Measurements from ENCODE around the gene RHD.
"Not testable (repeated sequence)": the region's sequence is repeated elsewhere in the genome, so short reads cannot be mapped to it uniquely, and the experiment has no call there.

Gene RHD

GRCh38 chr1:25272238-25272637, at the start of gene RHD:
RHD (plus strand) TSS chr1:25272509; CDS start chr1:25272548, 39 bp downstream.
- DNase-seq: not testable (repeated sequence)

DNA sequence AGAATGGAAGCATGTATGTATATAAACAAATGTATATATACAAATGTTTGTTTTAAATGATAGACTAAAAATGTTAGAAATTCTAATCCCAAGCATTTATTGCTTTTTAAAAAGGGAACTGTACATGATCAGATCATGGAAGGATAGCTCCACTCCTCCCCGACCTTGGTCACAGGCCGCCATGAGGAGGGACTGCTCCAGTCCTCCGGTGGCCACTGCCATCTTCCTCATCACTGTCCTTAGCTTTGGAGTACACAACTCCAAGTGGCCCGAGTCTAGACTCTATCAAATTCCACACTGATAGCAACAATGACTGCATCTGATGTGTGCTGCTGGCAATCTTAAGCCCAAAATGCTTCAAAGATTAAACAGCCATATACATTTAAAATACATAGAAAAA, 49.7 kb upstream of the RHD start:
- no peak for DNase-seq

DNA sequence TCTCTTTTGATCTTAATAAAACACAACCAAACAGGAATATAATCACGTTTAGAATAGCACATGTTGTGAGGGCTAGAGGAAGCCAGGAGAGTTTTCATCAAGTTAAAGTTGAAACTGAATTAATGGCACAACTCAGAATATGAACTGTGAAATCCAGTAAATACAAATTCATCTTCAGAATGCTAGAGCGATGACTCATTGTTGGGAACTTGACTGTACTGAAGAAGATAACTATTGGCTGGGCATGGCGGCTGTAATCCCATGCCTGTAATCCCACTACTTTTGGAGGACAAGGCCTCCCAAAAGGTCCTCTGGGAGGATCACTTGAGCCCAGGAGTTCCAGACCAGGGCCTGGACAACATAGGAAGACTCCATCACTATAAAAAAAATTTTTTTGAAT, 48.8 kb upstream of the RHD start:
- DNase-seq: no peak

DNA sequence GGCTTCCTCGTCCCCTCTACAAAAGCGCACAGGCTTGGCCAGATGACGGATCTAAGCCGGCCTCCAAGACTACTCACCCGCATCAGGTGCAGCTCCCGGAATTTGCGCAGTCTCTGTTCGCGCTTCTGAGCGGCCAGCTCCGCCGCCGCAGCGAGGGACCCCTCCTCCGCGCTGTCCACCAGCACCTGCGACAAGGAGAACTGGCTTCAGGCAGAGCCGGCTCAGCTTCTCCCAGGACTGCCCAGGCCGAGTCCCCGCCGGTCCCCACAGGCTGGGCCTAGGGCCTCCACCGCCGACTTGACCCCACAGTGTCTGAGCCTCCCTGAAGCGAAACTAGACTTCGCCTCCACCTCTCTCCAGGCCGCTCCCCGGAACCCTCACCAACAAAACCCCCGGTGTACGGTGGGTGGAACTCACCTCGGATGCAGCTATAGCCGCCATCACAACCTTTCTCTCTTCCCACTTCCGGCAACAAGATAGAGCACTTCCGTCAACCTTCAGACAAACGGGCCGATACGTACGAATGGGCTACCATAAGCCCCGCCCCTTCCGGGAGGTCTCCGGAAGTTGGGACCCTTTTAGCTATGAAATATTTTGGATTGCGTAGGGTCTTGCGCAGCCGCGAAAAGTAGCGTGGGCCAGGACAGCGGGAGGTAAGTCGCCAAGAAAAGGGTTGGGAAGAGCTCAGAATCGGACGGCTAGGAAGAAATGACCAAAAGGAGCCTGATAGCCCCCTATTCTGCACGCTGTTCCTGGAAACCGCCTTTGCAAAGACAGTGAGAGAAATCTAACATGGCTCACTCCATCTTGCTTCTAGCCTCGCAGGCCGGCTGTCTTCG, 40.1 kb upstream of the RHD start, which contains the start of gene SYF2:
Gene SYF2 (minus strand): TSS at position 476 of the 839 bp plus-strand sequence. CDS start 35 bp downstream, at position 441.
- DNase-seq: peak; percentile 93

GRCh38 chr1:25232866-25233784, 39.2 kb upstream of the RHD start:
- DNase-seq: peak; percentile 93

GRCh38 chr1:25235411-25235810, 36.9 kb upstream of the RHD start:
- not testable (repeated sequence) for DNase-seq

GRCh38 chr1:25236261-25236660, 36.0 kb upstream of the RHD start:
- not testable (repeated sequence) for DNase-seq

DNA sequence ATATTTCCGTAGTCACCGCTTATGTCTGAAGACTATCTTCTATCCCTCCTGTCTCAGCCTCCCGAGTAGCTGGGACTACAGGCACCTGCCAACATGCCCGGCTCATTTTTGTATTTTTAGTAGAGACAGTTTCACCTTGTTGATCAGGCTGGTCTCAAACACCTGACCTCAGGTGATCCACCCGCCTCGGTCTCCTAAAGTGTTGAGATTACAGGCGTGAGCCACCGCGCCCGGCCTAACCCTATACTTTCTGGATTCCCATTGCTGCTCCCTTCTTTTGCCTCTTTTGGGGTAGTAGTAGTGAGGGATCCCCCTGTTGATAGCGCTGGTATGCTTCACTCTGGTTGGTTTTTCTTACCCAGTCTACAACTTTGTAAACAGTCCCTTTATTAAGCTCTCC, 34.3 kb upstream of the RHD start:
- no peak for DNase-seq

- peak; percentile 93 for DNase-seq
Measured at GRCh38 chr1:25239681-25240541, 32.4 kb upstream of the RHD start.

DNA sequence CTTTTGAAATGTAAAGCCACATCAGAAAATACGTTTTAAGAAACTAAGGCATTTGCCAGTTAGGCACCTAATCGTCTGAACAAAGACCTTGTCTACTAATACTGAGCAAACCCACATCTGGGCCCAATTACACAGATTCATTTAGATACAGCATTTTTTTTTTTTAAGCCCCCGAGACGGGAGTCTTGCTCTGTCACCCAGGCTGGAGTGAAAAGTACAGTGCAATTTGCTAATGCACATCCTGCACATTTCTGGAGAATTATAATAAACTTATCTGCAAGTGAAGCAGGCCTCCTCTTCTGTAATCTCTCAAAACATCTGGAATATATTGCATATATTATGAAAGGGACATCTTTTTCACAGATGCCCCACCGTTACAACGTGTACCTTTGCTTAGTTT, 28.4 kb upstream of the RHD start:
- no peak for DNase-seq

DNA sequence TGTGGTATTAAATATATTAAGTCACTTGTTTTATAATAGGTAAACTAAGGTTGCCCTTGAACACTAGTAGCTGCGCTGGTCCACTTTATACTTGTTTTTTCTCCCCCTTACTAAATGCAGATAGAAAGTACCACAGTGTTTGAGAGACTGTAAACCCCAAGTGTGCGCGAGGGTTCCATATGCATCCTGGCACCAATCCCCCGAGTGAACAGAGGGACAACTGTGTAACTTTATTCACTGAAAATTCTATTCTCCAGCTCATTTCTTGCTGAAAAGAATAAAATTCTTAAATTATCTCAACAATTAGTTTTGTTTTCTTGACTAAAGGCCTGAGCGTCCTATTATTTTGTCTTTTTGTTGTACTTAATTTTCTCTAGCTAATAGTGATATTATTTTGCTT, 26.9 kb upstream of the RHD start:
- no peak for DNase-seq

GRCh38 chr1:25245809-25246599, 26.3 kb upstream of the RHD start:
- peak; percentile 13 for DNase-seq

DNA sequence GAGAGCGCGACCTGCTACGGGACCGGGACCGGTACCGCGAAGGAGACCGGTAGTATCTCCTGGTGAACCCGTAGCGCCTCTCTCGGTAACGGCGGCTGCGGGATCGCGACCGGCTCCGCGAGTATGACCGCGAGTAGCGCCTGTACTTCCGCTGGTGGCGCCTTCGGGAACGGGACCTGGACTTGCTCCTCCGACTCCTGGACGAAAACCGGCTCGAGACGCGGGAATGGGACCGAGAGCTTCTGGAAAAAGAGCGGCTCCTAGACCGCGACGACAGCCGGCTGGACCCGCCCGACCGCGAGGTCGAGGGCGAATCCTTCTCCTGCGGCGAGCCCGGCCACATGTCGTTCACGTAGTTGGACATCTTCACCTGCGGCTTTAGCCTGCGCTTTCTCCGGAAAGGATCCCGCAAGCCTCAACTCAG, 25.7 kb upstream of the RHD start:
- no peak for DNase-seq

DNA sequence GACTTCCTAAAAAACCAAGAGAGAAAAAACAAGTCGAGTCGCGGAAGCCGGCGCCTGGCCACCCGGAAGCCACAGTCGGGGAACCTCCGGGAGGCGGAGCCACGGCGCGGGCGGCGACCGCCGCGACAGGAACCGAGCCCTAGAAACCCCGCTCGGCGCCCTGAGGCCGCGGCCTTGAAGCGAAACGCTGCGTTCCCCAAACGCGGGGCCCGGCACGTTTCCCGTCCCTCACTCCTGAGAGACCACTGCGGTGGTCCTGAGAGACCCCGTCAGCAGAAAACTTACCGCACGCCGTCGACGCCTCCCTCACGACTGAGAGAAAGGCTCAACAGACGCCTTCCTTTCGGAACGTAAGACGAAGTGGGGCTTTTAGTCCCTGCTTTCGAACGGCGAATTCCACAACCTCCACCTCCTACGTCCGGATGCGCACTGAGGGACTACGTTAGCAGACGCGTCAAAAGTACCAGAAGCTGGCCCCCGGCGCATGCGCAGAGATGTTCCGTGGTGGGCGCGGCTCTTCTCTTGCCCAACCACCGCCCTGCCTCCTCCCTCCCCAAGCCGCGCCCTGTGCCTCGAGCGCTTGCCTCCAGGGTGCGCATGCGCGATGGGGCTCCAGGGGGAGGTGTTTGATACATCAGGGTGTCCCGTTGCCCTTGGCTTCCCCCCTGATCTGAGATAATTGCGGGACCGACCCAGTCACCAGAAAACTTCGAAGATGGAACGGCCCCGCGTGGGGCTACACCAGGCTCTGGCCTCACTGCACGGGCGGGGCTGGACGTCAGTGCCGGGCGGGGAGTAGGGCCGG, 25.1 kb upstream of the RHD start, which contains the start of gene RSRP1:
Gene RSRP1 (minus strand): TSS at position 431 of the 805 bp plus-strand sequence. CDS start 491 bp downstream, outside the sequence.
- peak; percentile 96 for DNase-seq

- DNase-seq: no peak
Measured at GRCh38 chr1:25247829-25248754, 24.2 kb upstream of the RHD start.

GRCh38 chr1:25253911-25254310, 18.4 kb upstream of the RHD start:
- no peak for DNase-seq

DNA sequence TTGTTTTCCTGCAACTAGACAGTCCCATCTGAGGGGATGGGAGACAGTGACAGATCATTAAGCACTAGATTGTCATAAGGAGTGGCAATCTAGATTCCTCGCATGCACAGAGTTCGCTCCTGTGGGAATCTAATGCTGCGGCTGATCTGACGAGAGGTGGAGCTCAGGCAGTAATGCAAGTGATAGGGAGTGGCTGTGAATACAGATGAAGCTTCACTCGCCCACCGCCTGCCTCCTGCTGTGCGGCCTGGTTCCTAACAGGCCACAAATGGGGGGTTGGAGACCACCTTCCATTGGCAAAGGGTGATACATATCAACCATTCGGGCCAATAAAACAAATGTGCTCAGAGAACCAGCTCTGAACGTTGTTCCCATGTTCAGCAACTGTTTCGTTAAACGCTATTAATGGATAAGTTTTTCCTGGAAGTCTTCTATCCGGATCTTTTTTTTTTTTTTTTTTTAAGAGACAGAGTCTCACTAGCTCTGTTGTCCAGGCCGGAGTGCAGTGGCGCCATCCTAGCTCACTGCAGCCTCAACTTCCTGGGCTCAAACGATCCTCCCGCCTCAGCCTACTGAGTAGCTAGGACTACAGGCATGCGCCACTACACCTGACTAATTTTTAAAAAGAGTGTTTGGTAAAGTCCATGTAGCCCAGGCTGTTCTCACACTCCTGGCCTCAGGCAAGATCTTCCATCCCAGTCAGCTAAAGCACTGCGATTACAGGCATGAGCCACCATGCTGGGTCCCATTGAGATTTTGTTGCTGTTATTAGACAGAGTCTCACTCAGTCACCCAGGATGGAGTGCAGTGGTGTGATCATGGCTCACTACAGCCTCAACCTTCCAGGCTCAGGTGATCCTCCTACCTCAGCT, 16.4 kb upstream of the RHD start:
- no peak for DNase-seq

DNA sequence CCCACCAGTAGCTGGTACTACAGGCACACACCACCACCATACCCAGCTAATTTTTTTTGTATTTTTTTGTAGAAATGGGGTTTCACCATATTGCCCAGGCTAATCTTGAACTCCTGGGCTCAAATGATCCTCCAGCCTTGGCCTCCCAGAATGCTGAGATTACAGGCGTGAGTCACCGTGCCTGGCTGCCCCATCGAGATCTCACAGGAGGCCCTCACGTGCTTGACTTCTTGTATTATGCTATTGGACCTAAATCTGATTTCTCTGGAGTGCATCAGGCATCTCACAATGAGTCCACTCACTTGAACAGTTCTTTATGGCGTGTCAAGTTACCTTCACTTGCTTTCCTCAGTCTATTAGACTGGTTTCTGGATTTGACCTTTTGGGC, 15.7 kb upstream of the RHD start:
- no peak for DNase-seq

- no peak for DNase-seq
Measured at GRCh38 chr1:25257196-25257595, 15.1 kb upstream of the RHD start.
